Measurements from ENCODE around the gene CFB.

CFB gene

GRCh38 chr6:31952890-31953289, 7.0 kb downstream of the CFB start:
- H3K36me3 ChIP-seq: peaks cover 50 to 69% (median 55%) of the 10 kb centered on the region in 3 donors
- H3K4me1 ChIP-seq: peaks cover 0 to 10% (median 6%) of the 10 kb centered on the region in 4 donors
- peak overlapping the region in 1 of 2 donors; percentile 51 for H3K27ac ChIP-seq
- no peaks in the 10 kb centered on the region for H3K27me3 ChIP-seq
- no peak for TF ChIP-seq CTCF (IDR thresholded peaks at IDR 0.05)
- no peak for DNase-seq
- no peaks in the 10 kb centered on the region for H3K9me3 ChIP-seq
- intact Hi-C loops (cut with DNase I; ENCODE audit: low total_unique reads): loop anchor here (5.0 kb wide), 1 partner anchor 46 kb away; no protein-coding TSS in a partner anchor
- no peak overlapping the region for H3K4me3 ChIP-seq

GRCh38 chr6:31954511-31954910, 8.6 kb downstream of the CFB start:
- H3K36me3 ChIP-seq: peaks cover 50 to 69% (median 55%) of the 10 kb centered on the region in 3 donors
- no peak overlapping the region for H3K27ac ChIP-seq
- intact Hi-C loops (cut with DNase I; ENCODE audit: low total_unique reads): loop anchor here (5.0 kb wide), 1 partner anchor 47 kb away; no protein-coding TSS in a partner anchor
- H3K4me1 ChIP-seq: peaks cover 0 to 19% (median 16%) of the 10 kb centered on the region in 4 donors
- DNase-seq: no peak
- H3K9me3 ChIP-seq: no peaks in the 10 kb centered on the region
- TF ChIP-seq CTCF (IDR thresholded peaks at IDR 0.05): no peak
- H3K27me3 ChIP-seq: no peaks in the 10 kb centered on the region
- no peak overlapping the region for H3K4me3 ChIP-seq

DNA sequence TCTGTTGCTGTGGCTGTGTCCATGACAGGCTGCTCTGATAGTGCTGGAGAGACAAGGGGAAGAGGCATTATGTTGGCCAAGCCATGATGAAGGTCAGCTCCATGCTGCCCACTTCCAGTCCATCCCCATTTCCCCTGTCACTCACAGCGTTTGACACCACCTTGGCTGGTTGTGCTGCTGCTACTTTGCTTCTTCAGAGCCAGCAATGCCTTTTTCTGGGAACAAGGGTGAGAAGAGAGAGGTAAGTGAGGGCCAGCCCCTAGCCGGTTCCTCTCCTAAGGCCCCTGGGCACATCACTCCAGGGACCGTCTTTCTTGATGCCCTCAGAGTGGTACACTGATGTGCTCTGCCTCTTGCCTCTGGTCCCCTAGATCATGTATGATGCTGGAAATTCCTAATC, 10.9 kb downstream of the CFB start:
- no peak overlapping the region for H3K4me3 ChIP-seq
- DNase-seq: no peak
- no peaks in the 10 kb centered on the region for H3K27me3 ChIP-seq
- TF ChIP-seq CTCF (IDR thresholded peaks at IDR 0.05): no peak
- intact Hi-C loops (cut with DNase I; ENCODE audit: low total_unique reads): no loop called here
- H3K36me3 ChIP-seq: peaks cover 58 to 70% (median 59%) of the 10 kb centered on the region in 3 donors
- H3K9me3 ChIP-seq: no peaks in the 10 kb centered on the region
- no peak overlapping the region for H3K27ac ChIP-seq
- peaks cover 0 to 27% (median 21%) of the 10 kb centered on the region in 4 donors for H3K4me1 ChIP-seq

GRCh38 chr6:31958412-31958740, 12.5 kb downstream of the CFB start:
- Histone ChIP-seq H3K27ac (peak overlapping the region; percentile 88 to 94), H3K4me1 (peaks cover 0 to 27% (median 21%) of the 10 kb centered on the region in 4 donors), H3K9me3 (no peaks in the 10 kb centered on the region), H3K4me3 (peak overlapping the region; percentile 77 to 87), H3K36me3 (peaks cover 58 to 70% (median 66%) of the 10 kb centered on the region in 3 donors), H3K27me3 (no peaks in the 10 kb centered on the region)
- no peak for DNase-seq
- no peak for TF ChIP-seq CTCF (IDR thresholded peaks at IDR 0.05)
- intact Hi-C loops (cut with DNase I; ENCODE audit: low total_unique reads): no loop called here

- intact Hi-C loops (cut with DNase I; ENCODE audit: low total_unique reads): no loop called here
Observed at GRCh38 chr6:31958741-31959739, 13.1 kb downstream of the CFB start, which contains the start of the genes NELFE and SKIC2. Gene NELFE (minus strand): TSS chr6:31958971. CDS start chr6:31958446, 525 bp downstream. Gene SKIC2 (plus strand): TSS chr6:31959175. CDS start chr6:31959193, 18 bp downstream.

More at GRCh38 chr6:31958741-31959739, 13.1 kb downstream of the CFB start, which contains the start of the genes NELFE and SKIC2:
- Histone ChIP-seq H3K27me3 (no peaks in the 10 kb centered on the region), H3K9me3 (no peaks in the 10 kb centered on the region), H3K36me3 (peaks cover 58 to 70% (median 66%) of the 10 kb centered on the region in 3 donors), H3K4me3 (peak within 1 kb of the TSS; percentile 77 to 87), H3K27ac (peak within 1 kb of the TSS; percentile 88 to 94), H3K4me1 (peaks cover 0 to 27% (median 21%) of the 10 kb centered on the region in 4 donors)
- DNase-seq: peak; percentile 96 to 99
- no peak for TF ChIP-seq CTCF (IDR thresholded peaks at IDR 0.05)

All from tibial artery (tissue), 4 donors.